ENCODE measurements around the gene SLC35F3.

The SLC35F3 gene

GRCh38 chr1:234327577-234328164, 423.2 kb downstream of the SLC35F3 start:
- no peak for TF ChIP-seq CTCF (IDR thresholded peaks at IDR 0.05; ENCODE audit: insufficient read depth, low read length, missing control alignments)
- CTCF ChIA-PET: interaction anchor here (0.9 to 3.7 kb wide), 11 partner anchors 9 to 214 kb away, joined by 3 to 36 read pairs (median 4); no protein-coding TSS in a partner anchor
- no peak for DNase-seq (ENCODE audit: low read depth, low spot score)
- POLR2A ChIA-PET: no interaction called here
- H3K4me3 ChIP-seq (ENCODE audit: low read depth, low read length): no peak overlapping the region

- POLR2A ChIA-PET: no interaction called here
- H3K4me3 ChIP-seq (ENCODE audit: low read depth, low read length): no peak overlapping the region
- CTCF ChIA-PET: interaction anchor here (0.7 to 2.8 kb wide), 2 partner anchors 20 to 125 kb away, joined by 3 to 10 read pairs; no protein-coding TSS in a partner anchor
- no peak for TF ChIP-seq CTCF (IDR thresholded peaks at IDR 0.05; ENCODE audit: insufficient read depth, low read length, missing control alignments)
- no peak for DNase-seq (ENCODE audit: low read depth, low spot score)
Measured at GRCh38 chr1:234330843-234331215, 426.4 kb downstream of the SLC35F3 start.

GRCh38 chr1:234331507-234331906, 427.0 kb downstream of the SLC35F3 start:
- CTCF ChIA-PET: interaction anchor here (2.8 kb wide), 1 partner anchor 21 kb away, joined by 10 read pairs; no protein-coding TSS in a partner anchor
- TF ChIP-seq CTCF (IDR thresholded peaks at IDR 0.05; ENCODE audit: insufficient read depth, low read length, missing control alignments): no peak
- no peak for DNase-seq (ENCODE audit: low read depth, low spot score)
- POLR2A ChIA-PET: no interaction called here
- H3K4me3 ChIP-seq (ENCODE audit: low read depth, low read length): no peak overlapping the region

GRCh38 chr1:234336359-234336758, 431.9 kb downstream of the SLC35F3 start:
- POLR2A ChIA-PET: no interaction called here
- no peak overlapping the region for H3K4me3 ChIP-seq (ENCODE audit: low read depth, low read length)
- CTCF ChIA-PET: interaction anchor here (2.1 kb wide), 1 partner anchor 9 kb away, joined by 11 read pairs; no protein-coding TSS in a partner anchor
- TF ChIP-seq CTCF (IDR thresholded peaks at IDR 0.05; ENCODE audit: insufficient read depth, low read length, missing control alignments): no peak
- DNase-seq (ENCODE audit: low read depth, low spot score): no peak

- no peak overlapping the region for H3K4me3 ChIP-seq (ENCODE audit: low read depth, low read length)
- no peak for DNase-seq (ENCODE audit: low read depth, low spot score)
- CTCF ChIA-PET: interaction anchor here (2.1 kb wide), 1 partner anchor 10 kb away, joined by 11 read pairs; no protein-coding TSS in a partner anchor
- POLR2A ChIA-PET: no interaction called here
- TF ChIP-seq CTCF (IDR thresholded peaks at IDR 0.05; ENCODE audit: insufficient read depth, low read length, missing control alignments): no peak
Measured at GRCh38 chr1:234337233-234337632, 432.8 kb downstream of the SLC35F3 start.

GRCh38 chr1:234340528-234340927, 436.1 kb downstream of the SLC35F3 start:
- ChIA-PET CTCF (interaction anchor here (1.6 kb wide), 1 partner anchor 14 kb away, joined by 6 read pairs; no protein-coding TSS in a partner anchor), POLR2A (no interaction called here)
- no peak for TF ChIP-seq CTCF (IDR thresholded peaks at IDR 0.05; ENCODE audit: insufficient read depth, low read length, missing control alignments)
- no peak for DNase-seq (ENCODE audit: low read depth, low spot score)
- H3K4me3 ChIP-seq (ENCODE audit: low read depth, low read length): no peak overlapping the region
